ENCODE results near the gene ZNF701.
"Not testable (repeated sequence)": the region's sequence is repeated elsewhere in the genome, so short reads cannot be mapped to it uniquely, and the experiment has no call there.

ZNF701 gene
- 7.7 to 30.9 reads per million in 2 donors for total RNA-seq

GRCh38 chr19:52570000-52570861 lies at the start of gene ZNF701:
Gene ZNF701 (plus strand): TSS chr19:52570287. CDS start chr19:52574148, 3,861 bp downstream.
- DNase-seq, result peak; percentile 96

DNA sequence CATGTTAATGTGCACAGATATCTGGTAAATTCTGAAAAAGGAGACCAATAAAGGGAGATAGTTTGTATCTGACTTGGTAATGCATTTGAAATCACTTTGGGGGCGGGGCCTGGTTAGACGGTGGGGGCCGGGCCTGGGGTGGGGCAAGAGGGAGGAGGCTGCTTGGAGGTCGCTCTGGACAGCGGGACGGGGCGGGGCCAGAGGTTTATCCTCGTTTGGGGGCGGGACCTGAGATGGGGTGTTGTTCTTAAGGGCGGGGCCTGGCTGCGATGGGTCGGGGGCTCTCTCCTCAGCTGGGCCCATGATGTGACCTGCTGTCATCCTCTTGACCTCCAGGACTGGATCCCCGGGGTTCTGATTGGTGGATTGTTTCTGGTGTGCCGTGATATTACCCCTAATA lies 47.5 kb upstream of the ZNF701 start:
- DNase-seq, result no peak

- DNase-seq, result no peak
Measured at GRCh38 chr19:52524086-52524485, 46.0 kb upstream of the ZNF701 start.

- DNase-seq, result peak; percentile 99
Measured at GRCh38 chr19:52527134-52527955, 42.7 kb upstream of the ZNF701 start, which contains the start of gene ZNF808. Gene ZNF808 (plus strand): TSS chr19:52527668. CDS start chr19:52543285, 15,617 bp downstream.

- peak; percentile 1 for DNase-seq
Measured at GRCh38 chr19:52527956-52528351, 42.1 kb upstream of the ZNF701 start.

DNA sequence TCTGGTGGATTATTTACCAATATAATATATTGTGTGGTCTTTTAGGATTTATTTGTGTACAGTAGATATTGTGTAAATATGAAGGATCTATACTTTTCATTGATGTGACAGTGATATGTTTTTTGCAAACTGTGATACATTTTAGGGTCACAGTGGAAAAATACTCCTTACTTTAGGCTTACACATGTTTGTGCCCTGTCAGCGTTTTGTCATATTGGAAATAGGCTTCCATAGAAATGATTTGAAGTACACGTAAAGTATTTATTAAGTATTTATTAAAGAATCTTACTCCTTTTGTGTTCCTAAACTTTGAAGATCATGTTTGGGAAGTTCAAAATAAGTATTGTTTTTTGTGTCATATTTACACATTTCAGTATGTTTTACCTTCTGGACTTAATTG lies 37.6 kb upstream of the ZNF701 start:
- no peak for DNase-seq

DNA sequence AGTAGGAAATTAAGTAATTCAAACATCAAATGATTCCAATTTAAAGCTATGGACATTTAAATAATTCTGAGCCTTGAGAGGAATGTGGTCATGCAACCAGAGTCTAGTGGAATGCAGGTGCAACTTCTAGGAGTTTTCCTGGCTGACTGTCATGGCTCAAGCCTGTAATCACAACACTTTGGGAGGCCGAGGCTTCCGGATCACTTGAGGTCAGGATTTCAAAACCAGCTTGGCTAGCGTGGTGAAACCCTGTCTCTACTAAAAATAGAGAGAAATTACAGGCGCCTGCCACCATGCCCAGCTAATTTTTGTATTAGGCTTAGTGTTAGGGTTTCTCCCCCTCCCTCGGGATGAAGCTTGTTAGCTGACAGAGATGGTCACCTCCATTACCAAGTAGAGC lies 36.2 kb upstream of the ZNF701 start:
- DNase-seq, result no peak

DNA sequence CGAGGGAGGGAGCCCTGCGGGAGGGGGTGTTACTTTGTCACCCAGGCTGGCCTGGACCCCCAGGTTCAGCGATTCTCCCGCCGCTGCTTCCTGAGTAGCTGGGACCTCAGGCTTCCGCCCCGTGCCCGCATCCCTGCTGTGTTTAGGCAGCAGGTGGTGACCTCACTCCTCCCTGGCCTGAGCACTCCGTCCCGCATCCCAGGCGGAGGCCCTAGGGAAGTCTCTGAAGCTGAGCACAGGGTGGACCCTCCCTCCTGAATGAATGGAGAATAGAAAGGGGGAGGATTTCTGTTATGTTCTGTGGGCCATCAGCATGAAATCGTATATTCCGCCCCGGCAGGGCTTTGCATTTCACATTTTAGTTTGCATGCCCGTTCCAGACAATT lies 34.7 kb upstream of the ZNF701 start:
- peak; percentile 2 for DNase-seq

DNA sequence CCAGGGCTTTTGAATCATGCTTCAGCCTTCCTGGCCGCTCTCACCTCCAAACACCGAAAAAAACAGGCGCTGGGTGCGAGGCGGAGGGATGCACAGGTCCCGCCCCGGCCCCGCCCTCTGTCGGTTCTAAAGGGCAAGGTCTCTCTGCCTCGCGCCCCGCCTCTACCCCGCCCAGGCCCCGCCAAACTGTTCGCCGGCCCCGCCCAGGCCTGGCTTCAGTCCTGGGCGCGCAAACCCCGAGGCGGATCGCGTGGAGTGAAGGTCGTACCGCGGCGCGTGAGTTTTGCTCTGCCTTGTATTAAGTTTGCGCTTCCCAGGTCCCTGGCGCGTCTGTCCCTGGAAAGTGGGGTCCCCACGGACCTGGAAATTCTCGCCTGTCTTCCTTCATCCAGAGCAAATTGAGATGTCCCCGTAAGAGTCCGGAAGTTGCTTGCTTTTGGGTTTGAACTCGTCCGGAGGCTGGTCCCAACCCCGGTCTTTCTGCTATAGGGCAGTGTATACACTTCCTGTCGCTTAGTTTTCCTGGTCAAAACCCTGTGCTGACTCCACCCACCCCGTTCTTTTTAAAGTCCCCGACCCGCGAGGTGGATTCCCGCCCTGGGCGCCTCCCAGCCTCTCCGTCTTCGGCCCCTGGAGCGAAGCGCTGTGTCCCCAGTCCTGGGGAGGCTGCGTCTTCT lies 34.2 kb upstream of the ZNF701 start:
- DNase-seq, result peak; percentile 87

DNA sequence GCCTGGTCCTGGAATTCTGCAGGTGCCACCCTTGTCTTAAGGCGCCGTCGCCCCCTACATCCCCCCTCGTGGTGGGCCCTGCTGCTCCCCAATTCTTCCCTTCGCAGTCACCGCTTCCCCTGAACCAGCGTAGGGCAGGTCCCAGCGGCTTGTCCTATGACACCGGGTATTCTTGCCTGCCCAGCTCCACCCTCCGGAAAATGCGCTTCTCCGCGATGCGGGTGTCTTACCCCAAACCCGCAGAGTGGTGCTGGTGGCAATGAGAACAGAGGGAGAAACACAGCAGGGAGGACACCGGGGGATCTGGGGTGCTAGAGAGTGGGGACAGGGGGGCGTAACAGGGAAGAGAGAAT lies 33.7 kb upstream of the ZNF701 start:
- peak; percentile 27 for DNase-seq

DNA sequence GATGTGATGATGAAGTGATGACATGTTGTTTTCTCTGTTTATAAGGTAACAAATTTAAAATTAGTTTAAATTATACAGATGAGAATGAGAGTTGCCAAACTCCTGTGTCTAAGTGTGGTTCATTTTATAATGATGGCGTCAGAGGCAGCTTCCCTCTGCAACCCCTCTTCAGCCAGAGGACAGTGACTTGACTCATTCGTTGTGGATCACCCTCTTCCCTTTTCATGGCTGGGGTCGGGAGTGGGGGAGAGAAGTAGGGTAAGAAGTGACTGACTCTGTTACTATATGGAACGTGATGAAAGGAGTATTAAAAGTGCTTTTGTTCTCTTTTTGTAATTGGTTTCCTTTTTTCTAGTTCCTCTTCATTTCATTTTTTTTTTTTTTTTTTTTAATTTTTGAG lies 31.3 kb upstream of the ZNF701 start:
- not testable (repeated sequence) for DNase-seq

- DNase-seq, result not testable (repeated sequence)
Measured at GRCh38 chr19:52541176-52541575, 28.9 kb upstream of the ZNF701 start.

DNA sequence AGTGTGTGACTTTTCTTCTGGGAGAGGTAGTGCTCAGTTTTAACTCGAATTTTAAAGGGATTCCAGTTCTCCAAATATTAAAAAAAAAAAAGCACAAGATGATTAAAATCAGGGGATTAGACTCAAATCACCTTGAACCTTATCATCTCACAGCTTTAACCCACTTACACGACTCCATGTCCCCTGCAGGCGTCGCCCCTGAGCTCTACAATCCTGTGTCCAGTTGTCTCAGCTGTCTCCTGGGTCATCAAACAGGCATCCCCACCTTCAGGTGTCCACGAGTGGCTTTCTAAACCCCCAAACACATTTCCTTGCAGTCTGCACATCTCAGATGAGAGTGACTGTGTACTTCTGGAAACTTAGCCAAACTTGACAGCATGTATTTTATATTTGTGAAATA lies 28.5 kb upstream of the ZNF701 start:
- no peak for DNase-seq

GRCh38 chr19:52542541-52542940 lies 27.5 kb upstream of the ZNF701 start:
- DNase-seq, result not testable (repeated sequence)

GRCh38 chr19:52542984-52543664 lies 27.0 kb upstream of the ZNF701 start:
- DNase-seq, result peak; percentile 4

DNA sequence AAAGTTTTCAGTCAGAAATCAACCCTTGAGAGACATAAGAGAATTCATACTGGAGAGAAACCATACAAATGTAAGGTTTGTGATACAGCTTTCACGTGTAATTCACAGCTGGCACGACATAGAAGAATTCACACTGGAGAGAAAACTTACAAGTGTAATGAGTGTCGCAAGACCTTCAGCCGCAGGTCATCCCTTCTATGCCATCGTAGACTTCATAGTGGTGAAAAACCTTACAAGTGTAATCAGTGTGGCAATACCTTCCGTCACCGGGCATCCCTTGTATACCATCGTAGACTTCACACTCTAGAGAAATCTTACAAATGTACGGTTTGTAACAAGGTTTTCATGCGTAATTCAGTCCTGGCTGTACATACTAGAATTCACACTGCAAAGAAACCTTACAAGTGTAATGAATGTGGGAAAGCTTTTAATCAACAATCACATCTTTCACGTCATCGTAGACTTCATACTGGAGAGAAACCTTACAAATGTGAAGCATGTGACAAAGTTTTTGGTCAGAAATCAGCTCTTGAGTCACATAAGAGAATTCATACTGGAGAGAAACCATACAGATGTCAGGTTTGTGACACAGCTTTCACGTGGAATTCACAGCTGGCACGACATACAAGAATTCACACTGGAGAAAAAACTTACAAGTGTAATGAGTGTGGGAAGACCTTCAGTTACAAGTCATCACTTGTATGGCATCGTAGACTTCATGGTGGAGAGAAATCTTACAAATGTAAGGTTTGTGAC lies 15.7 kb upstream of the ZNF701 start:
- DNase-seq, result no peak

- DNase-seq, result no peak
Measured at GRCh38 chr19:52557231-52557995, 12.7 kb upstream of the ZNF701 start.

DNA sequence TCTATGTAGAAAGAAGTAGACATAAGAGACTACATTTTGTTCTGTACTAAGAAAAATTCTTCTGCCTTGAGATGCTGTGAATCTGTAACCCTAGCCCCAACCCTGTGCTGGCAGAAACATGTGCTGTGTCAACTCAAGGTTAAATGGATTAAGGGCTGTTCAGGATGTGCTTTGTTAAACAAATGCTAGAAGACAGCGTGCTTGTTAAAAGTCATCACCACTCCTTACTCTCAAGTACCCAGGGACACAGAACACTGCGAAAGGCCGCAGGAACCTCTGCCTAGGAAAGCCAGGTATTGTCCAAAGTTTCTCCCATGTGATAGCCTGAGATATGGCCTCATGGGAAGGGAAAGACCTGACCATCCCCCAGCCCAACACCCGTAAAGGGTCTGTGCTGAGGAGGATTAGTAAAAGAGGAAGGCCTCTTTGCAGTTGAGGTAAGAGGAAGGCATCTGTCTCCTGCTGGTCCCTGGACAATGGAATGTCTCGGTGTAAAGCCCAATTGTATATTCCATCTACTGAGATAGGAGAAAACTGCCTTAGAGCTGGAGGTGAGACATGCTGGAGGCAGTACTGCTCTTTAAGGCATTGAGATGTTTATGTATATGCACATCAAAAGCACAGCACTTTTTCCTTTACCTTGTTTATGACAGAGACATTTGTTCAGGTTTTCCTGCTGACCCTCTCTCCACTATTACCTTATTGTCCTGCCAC lies 11.2 kb upstream of the ZNF701 start:
- DNase-seq, result not testable (repeated sequence)

DNA sequence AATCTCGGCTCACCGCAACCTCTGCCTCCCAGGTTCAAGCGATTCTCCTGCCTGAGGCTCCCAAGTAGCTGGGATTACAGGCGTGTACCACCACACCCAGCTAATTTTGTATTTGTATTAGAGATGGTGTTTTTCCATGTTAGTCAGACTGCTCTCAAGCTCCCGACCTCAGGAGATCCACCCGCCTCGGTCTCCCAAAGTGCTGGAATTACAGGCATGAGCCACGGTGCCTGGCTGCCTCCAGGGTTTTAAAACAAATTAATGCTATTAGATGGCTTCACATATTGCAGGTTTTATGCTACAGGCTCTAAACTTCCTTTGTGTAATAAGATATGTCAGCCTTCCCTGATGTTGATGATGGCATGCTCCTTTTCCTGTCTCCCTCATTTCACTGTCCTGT lies 8.5 kb upstream of the ZNF701 start:
- not testable (repeated sequence) for DNase-seq

GRCh38 chr19:52566121-52566520 lies 4.0 kb upstream of the ZNF701 start:
- DNase-seq, result no peak

All from T-helper 9 cell (primary cell).